Stimulated activated CD8-positive, alpha-beta memory T cell treated with anti-CD3 and anti-CD28 coated beads, Interleukin-7, amount 100 ng/mL, for 1 hour (primary cell): ENCODE measurements around the gene ATAD1.
"Not testable (repeated sequence)": the region's sequence is repeated elsewhere in the genome, so short reads cannot be mapped to it uniquely, and the experiment has no call there.

ENCODE experiments used
- DNase-seq, 2 donors: peaks; one replicate each; pipeline ENCODE4 v3.0.0-alpha.2; 2020; ENCODE audit warnings: low read depth in 2 of 2

Gene ATAD1

GRCh38 chr10:87753995-87754866, 63.8 kb downstream of the ATAD1 start:
- no peak for DNase-seq

GRCh38 chr10:87752566-87752965, 65.5 kb downstream of the ATAD1 start:
- no peak for DNase-seq

GRCh38 chr10:87751274-87751673, 66.8 kb downstream of the ATAD1 start:
- no peak for DNase-seq

- no peak for DNase-seq
Measured at GRCh38 chr10:87750817-87751216, 67.2 kb downstream of the ATAD1 start.

GRCh38 chr10:87750001-87750671, 67.9 kb downstream of the ATAD1 start:
- no peak for DNase-seq

GRCh38 chr10:87748244-87748643, 69.8 kb downstream of the ATAD1 start:
- not testable (repeated sequence) for DNase-seq

- no peak for DNase-seq
Measured at GRCh38 chr10:87746911-87747310, 71.1 kb downstream of the ATAD1 start.

- DNase-seq = no peak
Measured at GRCh38 chr10:87744606-87745005, 73.4 kb downstream of the ATAD1 start.

- not testable (repeated sequence) for DNase-seq
Measured at GRCh38 chr10:87742992-87743610, 74.9 kb downstream of the ATAD1 start.

GRCh38 chr10:87740254-87740655, 77.8 kb downstream of the ATAD1 start:
- DNase-seq = no peak

GRCh38 chr10:87739703-87740102, 78.3 kb downstream of the ATAD1 start:
- no peak for DNase-seq

GRCh38 chr10:87738253-87738652, 79.8 kb downstream of the ATAD1 start:
- not testable (repeated sequence) for DNase-seq

GRCh38 chr10:87734987-87735827, 82.8 kb downstream of the ATAD1 start:
- DNase-seq = no peak

GRCh38 chr10:87733081-87733480, 84.9 kb downstream of the ATAD1 start:
- DNase-seq = no peak

GRCh38 chr10:87729940-87730339, 88.1 kb downstream of the ATAD1 start:
- no peak for DNase-seq

GRCh38 chr10:87724789-87725188, 93.2 kb downstream of the ATAD1 start:
- no peak for DNase-seq

- DNase-seq = no peak
Measured at GRCh38 chr10:87723500-87723899, 94.5 kb downstream of the ATAD1 start.

- no peak for DNase-seq
Measured at GRCh38 chr10:87722716-87723115, 95.3 kb downstream of the ATAD1 start.

- DNase-seq = no peak
Measured at GRCh38 chr10:87721781-87722180, 96.2 kb downstream of the ATAD1 start.

- DNase-seq = no peak
Measured at GRCh38 chr10:87720665-87721064, 97.4 kb downstream of the ATAD1 start.

- DNase-seq = no peak
Measured at GRCh38 chr10:87716348-87716670, 101.7 kb downstream of the ATAD1 start.
